ENCODE results near the gene SLC6A3.

Gene SLC6A3

GRCh38 chr5:1405539-1406530 is 39.4 kb downstream of the SLC6A3 start:
- DNase-seq (ENCODE audit: low spot score), result no peak

GRCh38 chr5:1405121-1405520 is 40.1 kb downstream of the SLC6A3 start:
- no peak for DNase-seq (ENCODE audit: low spot score)

- DNase-seq (ENCODE audit: low spot score), result no peak
These were observed 41.2 kb downstream of the SLC6A3 start for GRCh38 chr5:1404062-1404461.

- DNase-seq (ENCODE audit: low spot score), result no peak
These were observed 42.5 kb downstream of the SLC6A3 start for GRCh38 chr5:1402611-1403255.

GRCh38 chr5:1401536-1402138 is 43.6 kb downstream of the SLC6A3 start:
- no peak for DNase-seq (ENCODE audit: low spot score)

- DNase-seq (ENCODE audit: low spot score), result no peak
These were observed 44.3 kb downstream of the SLC6A3 start for GRCh38 chr5:1400936-1401335.

GRCh38 chr5:1400211-1400855 is 44.9 kb downstream of the SLC6A3 start:
- DNase-seq (ENCODE audit: low spot score), result no peak

GRCh38 chr5:1399737-1400136 is 45.5 kb downstream of the SLC6A3 start:
- DNase-seq (ENCODE audit: low spot score), result no peak

- DNase-seq (ENCODE audit: low spot score), result no peak
These were observed 48.9 kb downstream of the SLC6A3 start for GRCh38 chr5:1396293-1396816.

GRCh38 chr5:1394881-1395860 is 50.1 kb downstream of the SLC6A3 start:
- DNase-seq (ENCODE audit: low spot score), result no peak

GRCh38 chr5:1393571-1394501 is 51.4 kb downstream of the SLC6A3 start:
- DNase-seq (ENCODE audit: low spot score), result no peak

- DNase-seq (ENCODE audit: low spot score), result no peak
These were observed 52.3 kb downstream of the SLC6A3 start for GRCh38 chr5:1392801-1393565.

GRCh38 chr5:1392261-1392660 is 53.0 kb downstream of the SLC6A3 start:
- no peak for DNase-seq (ENCODE audit: low spot score)

GRCh38 chr5:1391691-1392090 is 53.5 kb downstream of the SLC6A3 start:
- no peak for DNase-seq (ENCODE audit: low spot score)

GRCh38 chr5:1390861-1391600 is 54.2 kb downstream of the SLC6A3 start:
- DNase-seq (ENCODE audit: low spot score), result no peak

GRCh38 chr5:1390333-1390732 is 54.9 kb downstream of the SLC6A3 start:
- DNase-seq (ENCODE audit: low spot score), result no peak

GRCh38 chr5:1388383-1388967 is 56.8 kb downstream of the SLC6A3 start:
- no peak for DNase-seq (ENCODE audit: low spot score)

- DNase-seq (ENCODE audit: low spot score), result no peak
These were observed 57.4 kb downstream of the SLC6A3 start for GRCh38 chr5:1387876-1388275.

All from CD4-positive, alpha-beta T cell treated with Interleukin-15 for 4 hours (primary cell).